Coronary artery (tissue), 2 donors: ENCODE data around the gene ADARB2.

ENCODE experiments used
- DNase-seq: peaks from one replicate; pipeline ENCODE4 v3.0.0-alpha.2; 2017; ENCODE audit warnings: low spot score
- H3K27ac ChIP-seq, 2 donors: fragments of 200-600 bp; sonication (generic); one replicate each; pipeline ENCODE4 v1.5.1; 2016 to 2019
- H3K4me3 ChIP-seq: fragments of 200-600 bp; sonication (generic); 2 replicates; pipeline ENCODE4 v1.5.1; 2016; ENCODE audit warnings: mild to moderate bottlenecking, moderate library complexity
- TF ChIP-seq, protein P1 (sequence below): fragments of 200-600 bp; sonication (generic); IDR thresholded peaks from one replicate; pipeline ENCODE4 v1.5.1; 2019; ENCODE audit warnings: antibody characterized with exemption

Gene ADARB2

DNA sequence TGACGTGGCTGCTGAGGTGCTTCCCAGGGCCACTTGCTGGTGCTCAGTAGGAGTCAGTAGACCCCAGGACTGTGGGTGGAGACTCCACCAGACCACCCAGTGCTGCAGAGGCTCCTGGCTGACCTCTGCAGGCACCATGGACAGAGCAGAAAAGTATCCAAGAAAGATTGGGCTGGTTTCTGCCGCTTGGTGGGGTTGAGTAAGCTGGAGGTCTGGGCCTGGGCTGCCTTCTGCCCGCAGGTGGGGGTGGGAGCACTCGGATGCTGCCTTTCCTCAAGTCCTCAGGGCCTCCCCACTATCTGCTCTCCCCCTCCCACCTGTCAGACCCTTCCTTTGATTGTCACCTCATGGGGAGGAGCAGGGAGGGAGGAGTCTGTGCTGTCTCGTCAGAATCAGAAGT lies 589.5 kb downstream of the ADARB2 start:
- Histone ChIP-seq H3K27ac (no peak overlapping the region), H3K4me3 (no peak overlapping the region)
- peak; percentile 61 for DNase-seq
- TF ChIP-seq, protein P1, sequence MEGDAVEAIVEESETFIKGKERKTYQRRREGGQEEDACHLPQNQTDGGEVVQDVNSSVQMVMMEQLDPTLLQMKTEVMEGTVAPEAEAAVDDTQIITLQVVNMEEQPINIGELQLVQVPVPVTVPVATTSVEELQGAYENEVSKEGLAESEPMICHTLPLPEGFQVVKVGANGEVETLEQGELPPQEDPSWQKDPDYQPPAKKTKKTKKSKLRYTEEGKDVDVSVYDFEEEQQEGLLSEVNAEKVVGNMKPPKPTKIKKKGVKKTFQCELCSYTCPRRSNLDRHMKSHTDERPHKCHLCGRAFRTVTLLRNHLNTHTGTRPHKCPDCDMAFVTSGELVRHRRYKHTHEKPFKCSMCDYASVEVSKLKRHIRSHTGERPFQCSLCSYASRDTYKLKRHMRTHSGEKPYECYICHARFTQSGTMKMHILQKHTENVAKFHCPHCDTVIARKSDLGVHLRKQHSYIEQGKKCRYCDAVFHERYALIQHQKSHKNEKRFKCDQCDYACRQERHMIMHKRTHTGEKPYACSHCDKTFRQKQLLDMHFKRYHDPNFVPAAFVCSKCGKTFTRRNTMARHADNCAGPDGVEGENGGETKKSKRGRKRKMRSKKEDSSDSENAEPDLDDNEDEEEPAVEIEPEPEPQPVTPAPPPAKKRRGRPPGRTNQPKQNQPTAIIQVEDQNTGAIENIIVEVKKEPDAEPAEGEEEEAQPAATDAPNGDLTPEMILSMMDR: no peak

DNA sequence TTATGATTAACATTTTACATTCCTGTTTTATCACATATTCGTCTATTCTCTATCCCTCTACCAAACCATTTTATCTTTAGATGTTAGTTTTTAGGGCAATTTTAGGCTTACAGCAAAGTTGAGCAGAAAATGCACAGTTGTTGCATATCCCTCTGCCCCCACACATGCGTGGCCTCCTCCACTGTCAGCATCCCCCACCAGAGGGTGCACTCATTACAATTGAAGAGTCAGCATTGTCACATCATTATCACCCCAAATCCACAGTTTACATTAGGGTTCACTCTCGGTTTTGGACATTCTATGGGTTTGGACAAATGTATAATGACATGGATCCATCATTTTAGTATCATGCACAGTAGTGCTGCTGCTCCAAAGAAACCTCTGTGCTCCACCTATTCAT lies 594.7 kb downstream of the ADARB2 start:
- no peak overlapping the region for H3K27ac ChIP-seq
- no peak overlapping the region for H3K4me3 ChIP-seq
- TF ChIP-seq, protein P1: no peak
- no peak for DNase-seq

DNA sequence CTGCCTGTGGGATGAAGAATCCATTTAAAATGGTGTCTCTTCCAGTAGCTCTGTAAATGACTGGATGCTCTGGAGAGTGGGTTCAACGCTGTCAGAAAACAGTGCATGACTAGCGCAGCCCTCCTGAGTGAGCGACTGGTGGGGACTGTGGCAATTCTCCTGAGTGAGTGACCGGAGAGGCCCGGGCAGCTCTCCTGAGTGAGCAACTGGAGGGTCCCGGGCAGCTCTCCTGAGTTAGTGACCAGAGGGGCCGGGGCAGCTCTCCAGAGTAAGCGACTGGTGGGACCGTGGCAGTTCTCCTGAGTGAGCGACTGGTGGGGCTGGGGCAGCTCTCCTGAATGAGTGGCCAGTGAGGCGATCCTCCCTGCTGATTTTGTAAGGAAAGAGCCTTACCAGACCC lies 595.6 kb downstream of the ADARB2 start:
- H3K4me3 ChIP-seq: no peak overlapping the region
- DNase-seq: no peak
- TF ChIP-seq, protein P1: no peak
- no peak overlapping the region for H3K27ac ChIP-seq

DNA sequence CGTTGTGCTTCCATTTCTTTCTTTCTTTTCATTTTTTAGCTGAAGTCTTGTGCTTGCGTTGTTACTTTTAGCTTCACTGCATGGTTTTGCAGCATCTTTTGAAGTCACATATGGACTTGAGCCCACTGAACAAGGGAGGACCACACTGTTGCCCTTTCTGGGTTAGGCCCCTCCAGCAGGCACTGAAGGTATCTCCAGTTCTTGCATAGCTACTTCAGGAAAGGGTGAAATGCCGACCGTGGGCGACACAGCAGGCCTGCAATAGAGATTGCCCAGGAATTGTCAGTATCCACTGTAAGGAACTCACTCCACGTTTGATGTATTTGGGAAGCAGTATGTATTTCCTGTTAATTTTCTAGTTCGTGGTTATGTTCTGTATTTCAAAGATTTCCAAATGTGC lies 596.1 kb downstream of the ADARB2 start:
- no peak for DNase-seq
- Histone ChIP-seq H3K4me3 (no peak overlapping the region), H3K27ac (no peak overlapping the region)
- TF ChIP-seq, protein P1: no peak

DNA sequence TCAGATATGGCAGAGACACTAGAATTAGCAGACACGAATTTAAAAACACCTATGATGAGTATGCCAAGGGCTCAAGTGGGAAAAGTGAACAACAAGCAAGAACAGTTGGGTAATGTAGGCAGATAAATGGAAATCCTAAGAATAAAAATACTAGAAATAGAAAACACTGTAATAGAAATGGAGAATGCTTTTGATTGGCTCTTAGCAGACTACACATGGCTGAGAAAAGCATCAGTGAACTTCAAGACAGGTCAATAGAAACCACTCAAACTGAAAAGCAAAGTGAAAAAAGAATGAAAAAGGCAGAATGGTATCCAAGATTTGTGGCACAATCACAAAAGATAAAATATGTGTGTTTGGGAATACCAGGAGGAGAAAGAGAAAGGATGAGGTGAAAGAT lies 598.8 kb downstream of the ADARB2 start:
- no peak for DNase-seq
- Histone ChIP-seq H3K4me3 (no peak overlapping the region), H3K27ac (no peak overlapping the region)
- TF ChIP-seq, protein P1: no peak

DNA sequence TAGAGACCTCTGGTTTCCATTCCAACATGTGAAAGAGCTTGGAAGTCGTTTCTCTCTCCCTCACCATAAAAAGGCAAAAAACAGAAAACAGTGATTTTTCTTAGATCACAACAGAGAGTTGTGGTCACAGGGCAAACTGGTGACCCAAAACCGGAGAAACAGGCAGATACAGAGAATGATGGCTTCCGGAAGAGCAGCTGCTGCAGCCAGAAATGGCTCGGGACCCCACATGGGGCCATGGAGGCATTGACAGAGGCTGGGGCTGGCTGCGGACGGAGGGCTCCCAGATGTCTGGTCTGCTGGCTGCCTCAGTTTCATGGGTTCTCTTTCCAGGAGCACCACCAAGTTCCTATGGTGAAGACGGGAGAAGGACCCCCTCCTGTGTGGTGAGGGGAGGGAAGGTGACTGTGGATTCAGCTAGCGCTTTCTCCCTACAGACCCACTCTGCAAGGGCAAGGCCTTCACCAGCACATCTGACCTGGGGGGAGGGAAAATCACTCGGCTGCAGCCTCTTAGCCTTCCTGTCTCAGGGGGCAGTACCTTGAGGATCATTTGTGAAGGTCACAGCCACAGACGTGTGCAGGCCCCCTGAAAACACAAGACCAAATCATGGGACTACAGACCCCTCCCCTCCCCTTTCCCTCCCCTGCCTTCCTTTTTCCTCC lies 599.7 kb downstream of the ADARB2 start:
- TF ChIP-seq, protein P1: no peak
- Histone ChIP-seq H3K4me3 (no peak overlapping the region), H3K27ac (no peak overlapping the region)
- peak; percentile 22 for DNase-seq

DNA sequence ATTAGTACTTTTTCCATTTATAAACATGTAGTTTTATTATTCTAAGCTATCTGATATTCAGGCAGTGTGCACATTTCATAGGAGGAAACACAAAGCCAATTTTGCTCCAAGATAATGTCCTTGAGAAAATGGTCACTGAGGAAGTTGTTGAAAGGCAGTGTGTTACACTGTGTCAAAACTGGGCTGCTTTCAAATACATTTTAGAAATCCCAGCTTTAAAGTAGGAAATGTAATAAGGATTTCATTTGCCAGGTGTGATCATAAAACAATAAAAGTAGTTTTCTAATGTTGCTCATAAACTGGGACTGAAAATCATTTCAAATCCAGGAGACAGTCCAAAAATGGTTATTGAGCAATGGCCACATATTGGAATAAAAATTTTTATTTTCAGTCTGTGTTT lies 601.1 kb downstream of the ADARB2 start:
- TF ChIP-seq, protein P1: no peak
- no peak for DNase-seq
- Histone ChIP-seq H3K27ac (no peak overlapping the region), H3K4me3 (no peak overlapping the region)
